ENCODE measurements around the gene DDIAS. TPM values are rescaled to one million over a fixed set of nuclear protein-coding genes. Genes with fewer than 3 reads are reported as not detected.

The DDIAS gene
- total and polyA plus RNA-seq, 10 of the 15 experiments (the other 5 are each of a cell fraction or from before 2014, with no cell fraction given) = 6.9 to 27.8 (median 12.9) TPM

DNA sequence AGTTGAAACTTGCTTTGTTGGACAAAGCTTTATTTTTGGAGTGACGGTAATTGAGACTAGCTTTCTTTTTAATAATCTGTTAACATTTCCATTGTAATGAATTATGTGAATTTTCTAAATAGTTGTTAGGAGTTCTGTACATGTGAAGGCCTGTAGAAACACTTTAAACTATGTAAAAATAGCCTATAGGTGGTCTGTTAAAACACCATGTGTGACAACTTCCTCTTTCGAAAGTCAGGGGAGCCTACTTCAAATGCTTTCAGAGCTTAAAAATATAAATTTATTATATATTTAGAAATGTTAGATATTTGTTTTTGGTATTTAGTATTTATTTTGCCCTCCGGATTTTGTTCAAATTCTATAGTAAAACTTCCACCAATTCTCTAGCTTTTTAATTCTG, 28.7 kb downstream of the DDIAS start:
- CTCF ChIA-PET = interaction anchor here (0.7 to 3.4 kb wide), 29 partner anchors 9 to 739 kb away, joined by 3 to 14 read pairs (median 4); partner anchors contain the start of genes ANKRD42, DDIAS and PRCP
- TF ChIP-seq CBFB (IDR thresholded peaks at IDR 0.05; ENCODE audit: low read depth) (no peak), CTCF (IDR thresholded peaks at IDR 0.05 in 2 of 3, conservative IDR thresholded peaks at IDR 0.05 in 1 of 3; ENCODE audit: control insufficient read depth in 2 of 3, extremely low read depth in 1 of 3, insufficient read depth in 1 of 3, low read depth in 3 of 3, low read length in 3 of 3) (no peak), MYC (IDR thresholded peaks at IDR 0.05; ENCODE audit: insufficient read depth, insufficient read length, insufficient replicate concordance, low read length, severe bottlenecking) (no peak), RCOR1 (conservative IDR thresholded peaks at IDR 0.05; ENCODE audit: low read depth, low read length) (no peak), KDM1A (IDR thresholded peaks at IDR 0.05; ENCODE audit: borderline replicate concordance) (no peak), MEF2A (IDR thresholded peaks at IDR 0.05; ENCODE audit: insufficient read depth, low read depth, low read length) (peak; percentile 84), NBN (IDR thresholded peaks at IDR 0.05) (no peak), E2F8 (IDR thresholded peaks at IDR 0.05; ENCODE audit: low read depth, partially characterized antibody) (no peak), JUNB (IDR thresholded peaks at IDR 0.05) (no peak), EP300 (IDR thresholded peaks at IDR 0.05; ENCODE audit: borderline replicate concordance in 1 of 2, control insufficient read depth in 1 of 2, low read depth in 2 of 2, low read length in 2 of 2) (no peak), RB1 (IDR thresholded peaks at IDR 0.05; ENCODE audit: borderline replicate concordance) (no peak), MEF2B (IDR thresholded peaks at IDR 0.05; ENCODE audit: partially characterized antibody, poor library complexity, severe bottlenecking) (peak; percentile 44), EGR1 (IDR thresholded peaks at IDR 0.05; ENCODE audit: borderline replicate concordance in 1 of 2, low read depth in 2 of 2, low read length in 2 of 2) (no peak)
- TF ChIP-seq, protein P1, sequence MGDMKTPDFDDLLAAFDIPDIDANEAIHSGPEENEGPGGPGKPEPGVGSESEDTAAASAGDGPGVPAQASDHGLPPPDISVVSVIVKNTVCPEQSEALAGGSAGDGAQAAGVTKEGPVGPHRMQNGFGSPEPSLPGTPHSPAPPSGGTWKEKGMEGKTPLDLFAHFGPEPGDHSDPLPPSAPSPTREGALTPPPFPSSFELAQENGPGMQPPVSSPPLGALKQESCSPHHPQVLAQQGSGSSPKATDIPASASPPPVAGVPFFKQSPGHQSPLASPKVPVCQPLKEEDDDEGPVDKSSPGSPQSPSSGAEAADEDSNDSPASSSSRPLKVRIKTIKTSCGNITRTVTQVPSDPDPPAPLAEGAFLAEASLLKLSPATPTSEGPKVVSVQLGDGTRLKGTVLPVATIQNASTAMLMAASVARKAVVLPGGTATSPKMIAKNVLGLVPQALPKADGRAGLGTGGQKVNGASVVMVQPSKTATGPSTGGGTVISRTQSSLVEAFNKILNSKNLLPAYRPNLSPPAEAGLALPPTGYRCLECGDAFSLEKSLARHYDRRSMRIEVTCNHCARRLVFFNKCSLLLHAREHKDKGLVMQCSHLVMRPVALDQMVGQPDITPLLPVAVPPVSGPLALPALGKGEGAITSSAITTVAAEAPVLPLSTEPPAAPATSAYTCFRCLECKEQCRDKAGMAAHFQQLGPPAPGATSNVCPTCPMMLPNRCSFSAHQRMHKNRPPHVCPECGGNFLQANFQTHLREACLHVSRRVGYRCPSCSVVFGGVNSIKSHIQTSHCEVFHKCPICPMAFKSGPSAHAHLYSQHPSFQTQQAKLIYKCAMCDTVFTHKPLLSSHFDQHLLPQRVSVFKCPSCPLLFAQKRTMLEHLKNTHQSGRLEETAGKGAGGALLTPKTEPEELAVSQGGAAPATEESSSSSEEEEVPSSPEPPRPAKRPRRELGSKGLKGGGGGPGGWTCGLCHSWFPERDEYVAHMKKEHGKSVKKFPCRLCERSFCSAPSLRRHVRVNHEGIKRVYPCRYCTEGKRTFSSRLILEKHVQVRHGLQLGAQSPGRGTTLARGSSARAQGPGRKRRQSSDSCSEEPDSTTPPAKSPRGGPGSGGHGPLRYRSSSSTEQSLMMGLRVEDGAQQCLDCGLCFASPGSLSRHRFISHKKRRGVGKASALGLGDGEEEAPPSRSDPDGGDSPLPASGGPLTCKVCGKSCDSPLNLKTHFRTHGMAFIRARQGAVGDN (IDR thresholded peaks at IDR 0.05) = peak; percentile 68

More for the DNA sequence above, 28.7 kb downstream of the DDIAS start:
- Histone ChIP-seq H3K4me2 (ENCODE audit: control insufficient read depth, insufficient read depth) (peak overlapping the region; percentile 75), H2AFZ (ENCODE audit: control insufficient read depth, low read depth, low read length) (no peak overlapping the region; the same call in 1 of the 2 replicates), H3K4me1 (ENCODE audit: control insufficient read depth, insufficient read depth, low read length) (peaks cover 15% of the 10 kb centered on the region), H4K20me1 (ENCODE audit: control insufficient read depth, insufficient read depth) (no peaks in the 10 kb centered on the region), H3K27me3 (replicated peaks in 1 of 2; ENCODE audit: control insufficient read depth in 2 of 2, insufficient read depth in 2 of 2, low read length in 1 of 2) (no peaks in the 10 kb centered on the region), H3K9ac (ENCODE audit: control insufficient read depth, insufficient read depth, low read length) (peak overlapping the region; percentile 8), H3K27ac (ENCODE audit: control insufficient read depth, insufficient read depth) (peak overlapping the region; percentile 82), H3K79me2 (ENCODE audit: control insufficient read depth, insufficient read depth, low read length) (no peaks in the 10 kb centered on the region), H3K36me3 (ENCODE audit: control insufficient read depth in 2 of 2, insufficient read depth in 2 of 2, low read length in 1 of 2) (peaks cover 2% of the 10 kb centered on the region in 2 experiments; a peak in 2 of 4 replicates), H3K4me3 (no peak overlapping the region), H3K9me3 (replicated peaks; ENCODE audit: control insufficient read depth, insufficient read depth, low read length) (no peaks in the 10 kb centered on the region)
- 30% methylated on average over 3 of the region's 3 CpGs for WGBS (ENCODE audit: insufficient coverage, insufficient replicate concordance, low lambda C conversion rate, missing lambda C conversion rate)
- BruUV-seq (replicated peaks) = no TSS peak
- intact Hi-C loops (cut with micrococcal nuclease; ENCODE audit: unreplicated experiment) = no loop called here
- ChIA-PET RAD21 (ENCODE audit: unreplicated experiment) (interaction anchor here (0.6 to 3.4 kb wide), 27 partner anchors 9 to 320 kb away, joined by 3 to 31 read pairs (median 7); partner anchors contain the start of genes DDIAS, PCF11, PRCP and RAB30), SMC1A (ENCODE audit: uncharacterized antibody, unreplicated experiment) (interaction anchor here (0.6 to 6.7 kb wide), 43 partner anchors 9 to 683 kb away, joined by 3 to 85 read pairs (median 5); partner anchors contain the start of genes DDIAS, PCF11, PRCP and RAB30), POLR2A (interaction anchor here (0.6 to 2.2 kb wide), 16 partner anchors 9 to 263 kb away, joined by 3 to 12 read pairs (median 4); partner anchors contain the start of genes ANKRD42, DDIAS, PCF11 and PRCP)
- FAIRE-seq = no peak
- no peak for DNase-seq (ENCODE audit: low read depth, low spot score)
- ATAC-seq = peak; percentile 77
- in situ Hi-C loops (cut with MboI) = no loop called here
